K562 (cell line): ENCODE results near the gene PHF12. TPM values are rescaled to one million over a fixed set of nuclear protein-coding genes. Genes with fewer than 3 reads are reported as not detected.

ENCODE experiments used
- C11orf30 ChIP-seq: fragments of 450-650 bp; IDR thresholded peaks from 2 replicates; pipeline ENCODE4 v1.6.1; 2016; ENCODE audit warnings: low read depth, mild to moderate bottlenecking
- FOS ChIP-seq: IDR thresholded peaks from 3 replicates; pipeline ENCODE4 v1.6.1; 2011; ENCODE audit not compliant: insufficient read length; ENCODE audit errors: extremely low read depth
- PHF8 ChIP-seq: fragments of 200-600 bp; sonication (generic); IDR thresholded peaks from 2 replicates; pipeline ENCODE4 v1.6.1; 2012; ENCODE audit warnings: mixed run types, mild to moderate bottlenecking, inconsistent platforms, low read length, moderate library complexity, borderline replicate concordance
- RBFOX2 ChIP-seq: fragments of 200-400 bp; formaldehyde crosslinking; IDR thresholded peaks from 2 replicates; pipeline ENCODE4 v1.6.1; 2017; ENCODE audit warnings: low read depth, mild to moderate bottlenecking, low read length, moderate library complexity
- SAFB2 ChIP-seq: fragments of 200-400 bp; formaldehyde crosslinking; IDR thresholded peaks from 2 replicates; pipeline ENCODE4 v1.6.1; 2018; ENCODE audit warnings: borderline replicate concordance, low read length, low read depth, moderate library complexity; ENCODE audit not compliant: severe bottlenecking
- TARDBP ChIP-seq: fragments of 450-650 bp; IDR thresholded peaks from 2 replicates; pipeline ENCODE4 v1.6.1; 2016
- XRCC5 ChIP-seq: fragments of 200-400 bp; formaldehyde crosslinking; IDR thresholded peaks from 2 replicates; pipeline ENCODE4 v1.6.1; 2017; ENCODE audit warnings: low read depth, mild to moderate bottlenecking, low read length
- ZNF146 ChIP-seq: IDR thresholded peaks from one replicate; pipeline ENCODE4 v1.6.1; 2018; ENCODE audit warnings: missing compliant biosample characterization; ENCODE audit not compliant: unreplicated experiment
- ZNF57 ChIP-seq: fragments of 450-650 bp; formaldehyde crosslinking; IDR thresholded peaks from 2 replicates; pipeline ENCODE4 v1.4.0; 2020; ENCODE audit warnings: mild to moderate bottlenecking, moderate library complexity
- ZNF79 ChIP-seq: fragments of 250-450 bp; sonication (Bioruptor Pico); IDR thresholded peaks from 2 replicates; pipeline ENCODE4 v1.4.0; 2020; ENCODE audit warnings: low read depth, mild to moderate bottlenecking, moderate library complexity
- polyA plus RNA-seq, 8 experiments: library from polyadenylated mRNA; depleted of rRNA in 4 of 8; stranded (reverse) in 5 of 8; unstranded in 3 of 8; fragments of >200 nt; fragmentation: Nextera tagmentation in 2 of 8; fragmentation: Illumina TruSeq in 1 of 8; extraction: Ambion mirVana in 2 of 8; extraction: Trizol in 1 of 8; gene quantifications; 2 replicates each; pipeline versions ENCODE4 v1.2.1 to v1.2.3, GENCODE V29; 2011 to 2014; ENCODE audit warnings: inconsistent platforms in 1 of 8, missing spikeins in 1 of 8
- total RNA-seq, 7 experiments: library from RNA; depleted of rRNA in 6 of 7; stranded (reverse); fragments of >200 nt in 6 of 7; fragmentation: Illumina TruSeq in 2 of 7; extraction: Trizol in 2 of 7; gene quantifications; 2 replicates each; pipeline versions ENCODE4 v1.2.1 to v1.2.3, GENCODE V29; 2011 to 2021; ENCODE audit warnings: low replicate concordance in 1 of 7
- TF ChIP-seq, protein P1 (sequence below): fragments of 250-450 bp; sonication (Bioruptor Pico); IDR thresholded peaks from 2 replicates; pipeline ENCODE4 v1.8.0; 2022; ENCODE audit warnings: inconsistent platforms, mild to moderate bottlenecking, moderate library complexity, borderline replicate concordance
- TF ChIP-seq, protein P2 (sequence below): IDR thresholded peaks from 2 replicates; pipeline ENCODE4 v1.6.1; 2011; ENCODE audit not compliant: insufficient read length; ENCODE audit errors: extremely low read depth
- TF ChIP-seq, protein P3 (sequence below): fragments of 450-650 bp; IDR thresholded peaks from 2 replicates; pipeline ENCODE4 v1.6.1; 2017; ENCODE audit warnings: mild to moderate bottlenecking, moderate library complexity
- TF ChIP-seq, protein P4 (sequence below): fragments of 450-650 bp; IDR thresholded peaks from 2 replicates; pipeline ENCODE4 v1.6.1; 2018; ENCODE audit not compliant: partially characterized antibody
- TF ChIP-seq, protein P5 (sequence below): fragments of 250-450 bp; sonication (Bioruptor Pico); IDR thresholded peaks from 2 replicates; pipeline ENCODE4 v1.8.0; 2022; ENCODE audit warnings: inconsistent platforms
- TF ChIP-seq, protein P6 (sequence below): fragments of 450-650 bp; IDR thresholded peaks from 2 replicates; pipeline ENCODE4 v1.6.1; 2016; ENCODE audit warnings: low read depth, mild to moderate bottlenecking, moderate library complexity

The PHF12 gene
- total and polyA plus RNA-seq, 9 of the 15 experiments (the other 6 are each of a cell fraction or from before 2014, with no cell fraction given): 0.82 to 31.3 (median 13.5) TPM

DNA sequence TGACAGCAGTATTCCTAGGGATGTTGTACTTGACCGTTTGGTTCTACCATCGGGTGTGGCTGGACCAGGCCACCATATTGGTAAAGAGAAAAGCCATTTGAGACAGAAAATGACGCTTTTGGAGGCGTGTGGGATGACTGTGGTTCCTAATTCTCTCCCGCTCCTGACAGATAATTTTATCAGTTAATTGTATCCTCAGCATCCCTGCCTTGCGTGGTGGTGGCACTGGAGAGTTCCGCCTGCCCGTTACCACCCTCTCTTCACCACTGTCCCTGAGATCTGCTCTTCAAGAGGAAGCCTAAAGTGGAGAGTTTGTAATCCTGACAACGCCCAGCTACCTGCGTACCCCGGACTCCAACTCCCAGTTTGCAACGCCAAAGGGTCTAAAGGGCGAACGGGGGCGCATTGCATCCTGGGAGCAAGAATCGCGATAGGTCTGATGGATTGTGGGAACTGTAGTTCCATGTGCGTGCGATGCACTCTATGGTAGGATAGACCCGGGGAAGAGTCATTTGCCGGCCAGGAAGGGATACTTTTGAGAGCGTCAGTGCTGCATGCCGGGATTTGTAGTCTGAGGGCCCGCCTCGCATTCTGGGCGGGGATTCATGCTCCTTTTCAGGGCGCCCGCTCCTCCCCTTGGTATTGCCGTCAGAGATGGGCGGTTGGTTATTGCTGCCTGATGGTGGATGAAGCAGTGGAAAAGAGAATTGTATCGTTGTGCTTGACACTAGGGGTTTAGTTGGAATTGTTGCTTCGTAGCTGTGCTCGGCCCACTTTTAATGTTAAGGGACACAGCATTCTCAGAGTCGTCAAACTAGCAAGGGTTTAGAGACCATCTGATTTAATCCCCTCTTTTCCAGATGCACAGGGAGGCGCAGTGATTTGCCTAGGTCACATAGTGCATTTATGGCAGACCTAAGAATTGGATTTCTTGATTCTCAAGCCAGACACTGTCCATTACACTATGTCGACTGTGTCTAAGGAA is 965 bp upstream of the PHF12 start (continued):
- TF ChIP-seq TARDBP (peak; percentile 54; the same call in 1 of the 2 replicates), C11orf30 (peak; percentile 30; the same call in 1 of the 2 replicates), XRCC5 (peak; percentile 58; the same call in 1 of the 2 replicates), ZNF57 (CRISPR knock-in tag) (no peak), PHF8 (peak; percentile 58), ZNF146 (CRISPR knock-in tag) (no peak), ZNF79 (CRISPR knock-in tag) (no peak), RBFOX2 (peak; percentile 62), FOS (no peak), SAFB2 (no peak)
- TF ChIP-seq, protein P1, sequence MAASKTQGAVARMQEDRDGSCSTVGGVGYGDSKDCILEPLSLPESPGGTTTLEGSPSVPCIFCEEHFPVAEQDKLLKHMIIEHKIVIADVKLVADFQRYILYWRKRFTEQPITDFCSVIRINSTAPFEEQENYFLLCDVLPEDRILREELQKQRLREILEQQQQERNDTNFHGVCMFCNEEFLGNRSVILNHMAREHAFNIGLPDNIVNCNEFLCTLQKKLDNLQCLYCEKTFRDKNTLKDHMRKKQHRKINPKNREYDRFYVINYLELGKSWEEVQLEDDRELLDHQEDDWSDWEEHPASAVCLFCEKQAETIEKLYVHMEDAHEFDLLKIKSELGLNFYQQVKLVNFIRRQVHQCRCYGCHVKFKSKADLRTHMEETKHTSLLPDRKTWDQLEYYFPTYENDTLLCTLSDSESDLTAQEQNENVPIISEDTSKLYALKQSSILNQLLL (CRISPR knock-in tag): no peak
- TF ChIP-seq, protein P2, sequence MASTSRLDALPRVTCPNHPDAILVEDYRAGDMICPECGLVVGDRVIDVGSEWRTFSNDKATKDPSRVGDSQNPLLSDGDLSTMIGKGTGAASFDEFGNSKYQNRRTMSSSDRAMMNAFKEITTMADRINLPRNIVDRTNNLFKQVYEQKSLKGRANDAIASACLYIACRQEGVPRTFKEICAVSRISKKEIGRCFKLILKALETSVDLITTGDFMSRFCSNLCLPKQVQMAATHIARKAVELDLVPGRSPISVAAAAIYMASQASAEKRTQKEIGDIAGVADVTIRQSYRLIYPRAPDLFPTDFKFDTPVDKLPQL: no peak
- TF ChIP-seq, protein P3, sequence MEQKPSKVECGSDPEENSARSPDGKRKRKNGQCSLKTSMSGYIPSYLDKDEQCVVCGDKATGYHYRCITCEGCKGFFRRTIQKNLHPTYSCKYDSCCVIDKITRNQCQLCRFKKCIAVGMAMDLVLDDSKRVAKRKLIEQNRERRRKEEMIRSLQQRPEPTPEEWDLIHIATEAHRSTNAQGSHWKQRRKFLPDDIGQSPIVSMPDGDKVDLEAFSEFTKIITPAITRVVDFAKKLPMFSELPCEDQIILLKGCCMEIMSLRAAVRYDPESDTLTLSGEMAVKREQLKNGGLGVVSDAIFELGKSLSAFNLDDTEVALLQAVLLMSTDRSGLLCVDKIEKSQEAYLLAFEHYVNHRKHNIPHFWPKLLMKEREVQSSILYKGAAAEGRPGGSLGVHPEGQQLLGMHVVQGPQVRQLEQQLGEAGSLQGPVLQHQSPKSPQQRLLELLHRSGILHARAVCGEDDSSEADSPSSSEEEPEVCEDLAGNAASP: no peak
- TF ChIP-seq, protein P4, sequence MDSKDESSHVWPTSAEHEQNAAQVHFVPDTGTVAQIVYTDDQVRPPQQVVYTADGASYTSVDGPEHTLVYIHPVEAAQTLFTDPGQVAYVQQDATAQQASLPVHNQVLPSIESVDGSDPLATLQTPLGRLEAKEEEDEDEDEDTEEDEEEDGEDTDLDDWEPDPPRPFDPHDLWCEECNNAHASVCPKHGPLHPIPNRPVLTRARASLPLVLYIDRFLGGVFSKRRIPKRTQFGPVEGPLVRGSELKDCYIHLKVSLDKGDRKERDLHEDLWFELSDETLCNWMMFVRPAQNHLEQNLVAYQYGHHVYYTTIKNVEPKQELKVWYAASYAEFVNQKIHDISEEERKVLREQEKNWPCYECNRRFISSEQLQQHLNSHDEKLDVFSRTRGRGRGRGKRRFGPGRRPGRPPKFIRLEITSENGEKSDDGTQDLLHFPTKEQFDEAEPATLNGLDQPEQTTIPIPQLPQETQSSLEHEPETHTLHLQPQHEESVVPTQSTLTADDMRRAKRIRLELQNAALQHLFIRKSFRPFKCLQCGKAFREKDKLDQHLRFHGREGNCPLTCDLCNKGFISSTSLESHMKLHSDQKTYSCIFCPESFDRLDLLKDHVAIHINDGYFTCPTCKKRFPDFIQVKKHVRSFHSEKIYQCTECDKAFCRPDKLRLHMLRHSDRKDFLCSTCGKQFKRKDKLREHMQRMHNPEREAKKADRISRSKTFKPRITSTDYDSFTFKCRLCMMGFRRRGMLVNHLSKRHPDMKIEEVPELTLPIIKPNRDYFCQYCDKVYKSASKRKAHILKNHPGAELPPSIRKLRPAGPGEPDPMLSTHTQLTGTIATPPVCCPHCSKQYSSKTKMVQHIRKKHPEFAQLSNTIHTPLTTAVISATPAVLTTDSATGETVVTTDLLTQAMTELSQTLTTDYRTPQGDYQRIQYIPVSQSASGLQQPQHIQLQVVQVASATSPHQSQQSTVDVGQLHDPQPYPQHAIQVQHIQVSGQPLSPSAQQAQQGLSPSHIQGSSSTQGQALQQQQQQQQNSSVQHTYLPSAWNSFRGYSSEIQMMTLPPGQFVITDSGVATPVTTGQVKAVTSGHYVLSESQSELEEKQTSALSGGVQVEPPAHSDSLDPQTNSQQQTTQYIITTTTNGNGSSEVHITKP: peak; percentile 79
- TF ChIP-seq, protein P5, sequence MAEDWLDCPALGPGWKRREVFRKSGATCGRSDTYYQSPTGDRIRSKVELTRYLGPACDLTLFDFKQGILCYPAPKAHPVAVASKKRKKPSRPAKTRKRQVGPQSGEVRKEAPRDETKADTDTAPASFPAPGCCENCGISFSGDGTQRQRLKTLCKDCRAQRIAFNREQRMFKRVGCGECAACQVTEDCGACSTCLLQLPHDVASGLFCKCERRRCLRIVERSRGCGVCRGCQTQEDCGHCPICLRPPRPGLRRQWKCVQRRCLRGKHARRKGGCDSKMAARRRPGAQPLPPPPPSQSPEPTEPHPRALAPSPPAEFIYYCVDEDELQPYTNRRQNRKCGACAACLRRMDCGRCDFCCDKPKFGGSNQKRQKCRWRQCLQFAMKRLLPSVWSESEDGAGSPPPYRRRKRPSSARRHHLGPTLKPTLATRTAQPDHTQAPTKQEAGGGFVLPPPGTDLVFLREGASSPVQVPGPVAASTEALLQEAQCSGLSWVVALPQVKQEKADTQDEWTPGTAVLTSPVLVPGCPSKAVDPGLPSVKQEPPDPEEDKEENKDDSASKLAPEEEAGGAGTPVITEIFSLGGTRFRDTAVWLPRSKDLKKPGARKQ (CRISPR knock-in tag): no peak
- TF ChIP-seq, protein P6, sequence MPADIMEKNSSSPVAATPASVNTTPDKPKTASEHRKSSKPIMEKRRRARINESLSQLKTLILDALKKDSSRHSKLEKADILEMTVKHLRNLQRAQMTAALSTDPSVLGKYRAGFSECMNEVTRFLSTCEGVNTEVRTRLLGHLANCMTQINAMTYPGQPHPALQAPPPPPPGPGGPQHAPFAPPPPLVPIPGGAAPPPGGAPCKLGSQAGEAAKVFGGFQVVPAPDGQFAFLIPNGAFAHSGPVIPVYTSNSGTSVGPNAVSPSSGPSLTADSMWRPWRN: no peak
